NCI-H187 treated with DMSO at 0.1 percent for 48 hours (cell line): Measurements from ENCODE around the gene AMOT.

Experiments
- DNase-seq: peaks from one replicate; lab custom pipeline; 2025; lab: John Stamatoyannopoulos, UW

Gene AMOT

GRCh38 chrX:112800971-112801775 is 39.5 kb downstream of the AMOT start:
- DNase-seq = no peak

GRCh38 chrX:112799425-112799824 is 41.2 kb downstream of the AMOT start:
- no peak for DNase-seq

- DNase-seq = no peak
Measured at GRCh38 chrX:112798736-112799135, 41.9 kb downstream of the AMOT start.

GRCh38 chrX:112789931-112790330 is 50.7 kb downstream of the AMOT start:
- DNase-seq = no peak

GRCh38 chrX:112786076-112786475 is 54.6 kb downstream of the AMOT start:
- no peak for DNase-seq

GRCh38 chrX:112785344-112785743 is 55.3 kb downstream of the AMOT start:
- no peak for DNase-seq

- DNase-seq = no peak
Measured at GRCh38 chrX:112784692-112785091, 55.9 kb downstream of the AMOT start.

- DNase-seq = no peak
Measured at GRCh38 chrX:112779139-112779538, 61.5 kb downstream of the AMOT start.

- DNase-seq = no peak
Measured at GRCh38 chrX:112774651-112775293, 65.9 kb downstream of the AMOT start.

- no peak for DNase-seq
Measured at GRCh38 chrX:112774142-112774541, 66.5 kb downstream of the AMOT start.

- DNase-seq = no peak
Measured at GRCh38 chrX:112769034-112769433, 71.6 kb downstream of the AMOT start.

GRCh38 chrX:112768563-112768962 is 72.1 kb downstream of the AMOT start:
- DNase-seq = no peak

GRCh38 chrX:112766774-112767173 is 73.9 kb downstream of the AMOT start:
- no peak for DNase-seq

GRCh38 chrX:112761242-112762207 is 79.1 kb downstream of the AMOT start:
- no peak for DNase-seq

GRCh38 chrX:112760697-112761096 is 79.9 kb downstream of the AMOT start:
- DNase-seq = no peak

- no peak for DNase-seq
Measured at GRCh38 chrX:112759966-112760365, 80.7 kb downstream of the AMOT start.

- no peak for DNase-seq
Measured at GRCh38 chrX:112759512-112759911, 81.1 kb downstream of the AMOT start.

GRCh38 chrX:112757946-112758345 is 82.7 kb downstream of the AMOT start:
- no peak for DNase-seq

- no peak for DNase-seq
Measured at GRCh38 chrX:112753116-112753515, 87.5 kb downstream of the AMOT start.

- DNase-seq = no peak
Measured at GRCh38 chrX:112751076-112751475, 89.6 kb downstream of the AMOT start.

GRCh38 chrX:112746812-112747595 is 93.6 kb downstream of the AMOT start:
- no peak for DNase-seq
